ENCODE data around the gene PPARG. TPM values are rescaled to one million over a fixed set of nuclear protein-coding genes. Genes with fewer than 3 reads are reported as not detected.

Gene PPARG
- total and polyA plus RNA-seq, 10 of the 15 experiments (the other 5 are each of a cell fraction or from before 2014, with no cell fraction given) = 0.06 to 0.86 (median 0.12) TPM; not detected in 5

- no peaks in the 10 kb centered on the region for H3K9me3 ChIP-seq (replicated peaks; ENCODE audit: control insufficient read depth, insufficient read depth, low read length)
- H3K4me3 ChIP-seq = no peak overlapping the region
- H2AFZ ChIP-seq (ENCODE audit: control insufficient read depth, low read depth, low read length) = no peak overlapping the region
- BruUV-seq (replicated peaks) = no TSS peak
- FAIRE-seq (no peak), ATAC-seq (peak; percentile 23), DNase-seq (ENCODE audit: low read depth, low spot score) (no peak)
- in situ Hi-C loops (cut with MboI) = no loop called here
- no peaks in the 10 kb centered on the region for H4K20me1 ChIP-seq (ENCODE audit: control insufficient read depth, insufficient read depth)
- H3K36me3 ChIP-seq (ENCODE audit: control insufficient read depth in 2 of 2, insufficient read depth in 2 of 2, low read length in 1 of 2) = no peaks in the 10 kb centered on the region
- no peaks in the 10 kb centered on the region for H3K79me2 ChIP-seq (ENCODE audit: control insufficient read depth, insufficient read depth, low read length)
- H3K4me1 ChIP-seq (ENCODE audit: control insufficient read depth, insufficient read depth, low read length) = no peaks in the 10 kb centered on the region
- 26% methylated on average over 3 of the region's 3 CpGs for WGBS (ENCODE audit: insufficient coverage, insufficient replicate concordance, low lambda C conversion rate, missing lambda C conversion rate)
- RAD21 ChIA-PET (ENCODE audit: unreplicated experiment) = no interaction called here
- intact Hi-C loops (cut with micrococcal nuclease; ENCODE audit: unreplicated experiment) = no loop called here
- H3K27me3 ChIP-seq (replicated peaks in 1 of 2; ENCODE audit: control insufficient read depth in 2 of 2, insufficient read depth in 2 of 2, low read length in 1 of 2) = peaks cover 9 to 12% of the 10 kb centered on the region in 2 experiments
- CTCF ChIA-PET = no interaction called here
- POLR2A ChIA-PET = no interaction called here
- no peak overlapping the region for H3K27ac ChIP-seq (ENCODE audit: control insufficient read depth, insufficient read depth)
- SMC1A ChIA-PET (ENCODE audit: uncharacterized antibody, unreplicated experiment) = no interaction called here
- no peak overlapping the region for H3K9ac ChIP-seq (ENCODE audit: control insufficient read depth, insufficient read depth, low read length)
- no peak overlapping the region for H3K4me2 ChIP-seq (ENCODE audit: control insufficient read depth, insufficient read depth)
- TF ChIP-seq CBX3 (IDR thresholded peaks at IDR 0.05; ENCODE audit: borderline replicate concordance, low read depth) (no peak), NR2C2 (IDR thresholded peaks at IDR 0.05; ENCODE audit: borderline replicate concordance, control insufficient read depth, insufficient read length, low read depth) (no peak), SIN3A (IDR thresholded peaks at IDR 0.05; ENCODE audit: low read depth, low read length) (no peak), ZNF622 (IDR thresholded peaks at IDR 0.05) (no peak), GABPA (IDR thresholded peaks at IDR 0.05; ENCODE audit: low read depth) (no peak), NR2F1 (conservative IDR thresholded peaks at IDR 0.05) (no peak), BACH1 (IDR thresholded peaks at IDR 0.05; ENCODE audit: borderline replicate concordance) (no peak), FOS (IDR thresholded peaks at IDR 0.05; ENCODE audit: borderline replicate concordance, extremely low read depth, insufficient read length) (no peak), ATF3 (IDR thresholded peaks at IDR 0.05; ENCODE audit: borderline replicate concordance, extremely low read depth, low read depth, low read length) (no peak), ESRRA (IDR thresholded peaks at IDR 0.05; ENCODE audit: low read length) (no peak), WRNIP1 (IDR thresholded peaks at IDR 0.05; ENCODE audit: borderline replicate concordance, low read depth, low read length) (no peak)
- TF ChIP-seq, protein P1, sequence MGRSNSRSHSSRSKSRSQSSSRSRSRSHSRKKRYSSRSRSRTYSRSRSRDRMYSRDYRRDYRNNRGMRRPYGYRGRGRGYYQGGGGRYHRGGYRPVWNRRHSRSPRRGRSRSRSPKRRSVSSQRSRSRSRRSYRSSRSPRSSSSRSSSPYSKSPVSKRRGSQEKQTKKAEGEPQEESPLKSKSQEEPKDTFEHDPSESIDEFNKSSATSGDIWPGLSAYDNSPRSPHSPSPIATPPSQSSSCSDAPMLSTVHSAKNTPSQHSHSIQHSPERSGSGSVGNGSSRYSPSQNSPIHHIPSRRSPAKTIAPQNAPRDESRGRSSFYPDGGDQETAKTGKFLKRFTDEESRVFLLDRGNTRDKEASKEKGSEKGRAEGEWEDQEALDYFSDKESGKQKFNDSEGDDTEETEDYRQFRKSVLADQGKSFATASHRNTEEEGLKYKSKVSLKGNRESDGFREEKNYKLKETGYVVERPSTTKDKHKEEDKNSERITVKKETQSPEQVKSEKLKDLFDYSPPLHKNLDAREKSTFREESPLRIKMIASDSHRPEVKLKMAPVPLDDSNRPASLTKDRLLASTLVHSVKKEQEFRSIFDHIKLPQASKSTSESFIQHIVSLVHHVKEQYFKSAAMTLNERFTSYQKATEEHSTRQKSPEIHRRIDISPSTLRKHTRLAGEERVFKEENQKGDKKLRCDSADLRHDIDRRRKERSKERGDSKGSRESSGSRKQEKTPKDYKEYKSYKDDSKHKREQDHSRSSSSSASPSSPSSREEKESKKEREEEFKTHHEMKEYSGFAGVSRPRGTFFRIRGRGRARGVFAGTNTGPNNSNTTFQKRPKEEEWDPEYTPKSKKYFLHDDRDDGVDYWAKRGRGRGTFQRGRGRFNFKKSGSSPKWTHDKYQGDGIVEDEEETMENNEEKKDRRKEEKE (IDR thresholded peaks at IDR 0.05) = no peak
- TF ChIP-seq, protein P2, sequence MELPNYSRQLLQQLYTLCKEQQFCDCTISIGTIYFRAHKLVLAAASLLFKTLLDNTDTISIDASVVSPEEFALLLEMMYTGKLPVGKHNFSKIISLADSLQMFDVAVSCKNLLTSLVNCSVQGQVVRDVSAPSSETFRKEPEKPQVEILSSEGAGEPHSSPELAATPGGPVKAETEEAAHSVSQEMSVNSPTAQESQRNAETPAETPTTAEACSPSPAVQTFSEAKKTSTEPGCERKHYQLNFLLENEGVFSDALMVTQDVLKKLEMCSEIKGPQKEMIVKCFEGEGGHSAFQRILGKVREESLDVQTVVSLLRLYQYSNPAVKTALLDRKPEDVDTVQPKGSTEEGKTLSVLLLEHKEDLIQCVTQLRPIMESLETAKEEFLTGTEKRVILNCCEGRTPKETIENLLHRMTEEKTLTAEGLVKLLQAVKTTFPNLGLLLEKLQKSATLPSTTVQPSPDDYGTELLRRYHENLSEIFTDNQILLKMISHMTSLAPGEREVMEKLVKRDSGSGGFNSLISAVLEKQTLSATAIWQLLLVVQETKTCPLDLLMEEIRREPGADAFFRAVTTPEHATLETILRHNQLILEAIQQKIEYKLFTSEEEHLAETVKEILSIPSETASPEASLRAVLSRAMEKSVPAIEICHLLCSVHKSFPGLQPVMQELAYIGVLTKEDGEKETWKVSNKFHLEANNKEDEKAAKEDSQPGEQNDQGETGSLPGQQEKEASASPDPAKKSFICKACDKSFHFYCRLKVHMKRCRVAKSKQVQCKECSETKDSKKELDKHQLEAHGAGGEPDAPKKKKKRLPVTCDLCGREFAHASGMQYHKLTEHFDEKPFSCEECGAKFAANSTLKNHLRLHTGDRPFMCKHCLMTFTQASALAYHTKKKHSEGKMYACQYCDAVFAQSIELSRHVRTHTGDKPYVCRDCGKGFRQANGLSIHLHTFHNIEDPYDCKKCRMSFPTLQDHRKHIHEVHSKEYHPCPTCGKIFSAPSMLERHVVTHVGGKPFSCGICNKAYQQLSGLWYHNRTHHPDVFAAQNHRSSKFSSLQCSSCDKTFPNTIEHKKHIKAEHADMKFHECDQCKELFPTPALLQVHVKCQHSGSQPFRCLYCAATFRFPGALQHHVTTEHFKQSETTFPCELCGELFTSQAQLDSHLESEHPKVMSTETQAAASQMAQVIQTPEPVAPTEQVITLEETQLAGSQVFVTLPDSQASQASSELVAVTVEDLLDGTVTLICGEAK (IDR thresholded peaks at IDR 0.05; ENCODE audit: borderline replicate concordance) = no peak
- TF ChIP-seq, protein P3, sequence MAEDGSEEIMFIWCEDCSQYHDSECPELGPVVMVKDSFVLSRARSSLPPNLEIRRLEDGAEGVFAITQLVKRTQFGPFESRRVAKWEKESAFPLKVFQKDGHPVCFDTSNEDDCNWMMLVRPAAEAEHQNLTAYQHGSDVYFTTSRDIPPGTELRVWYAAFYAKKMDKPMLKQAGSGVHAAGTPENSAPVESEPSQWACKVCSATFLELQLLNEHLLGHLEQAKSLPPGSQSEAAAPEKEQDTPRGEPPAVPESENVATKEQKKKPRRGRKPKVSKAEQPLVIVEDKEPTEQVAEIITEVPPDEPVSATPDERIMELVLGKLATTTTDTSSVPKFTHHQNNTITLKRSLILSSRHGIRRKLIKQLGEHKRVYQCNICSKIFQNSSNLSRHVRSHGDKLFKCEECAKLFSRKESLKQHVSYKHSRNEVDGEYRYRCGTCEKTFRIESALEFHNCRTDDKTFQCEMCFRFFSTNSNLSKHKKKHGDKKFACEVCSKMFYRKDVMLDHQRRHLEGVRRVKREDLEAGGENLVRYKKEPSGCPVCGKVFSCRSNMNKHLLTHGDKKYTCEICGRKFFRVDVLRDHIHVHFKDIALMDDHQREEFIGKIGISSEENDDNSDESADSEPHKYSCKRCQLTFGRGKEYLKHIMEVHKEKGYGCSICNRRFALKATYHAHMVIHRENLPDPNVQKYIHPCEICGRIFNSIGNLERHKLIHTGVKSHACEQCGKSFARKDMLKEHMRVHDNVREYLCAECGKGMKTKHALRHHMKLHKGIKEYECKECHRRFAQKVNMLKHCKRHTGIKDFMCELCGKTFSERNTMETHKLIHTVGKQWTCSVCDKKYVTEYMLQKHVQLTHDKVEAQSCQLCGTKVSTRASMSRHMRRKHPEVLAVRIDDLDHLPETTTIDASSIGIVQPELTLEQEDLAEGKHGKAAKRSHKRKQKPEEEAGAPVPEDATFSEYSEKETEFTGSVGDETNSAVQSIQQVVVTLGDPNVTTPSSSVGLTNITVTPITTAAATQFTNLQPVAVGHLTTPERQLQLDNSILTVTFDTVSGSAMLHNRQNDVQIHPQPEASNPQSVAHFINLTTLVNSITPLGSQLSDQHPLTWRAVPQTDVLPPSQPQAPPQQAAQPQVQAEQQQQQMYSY (CRISPR knock-in tag; IDR thresholded peaks at IDR 0.05) = no peak
Measured at GRCh38 chr3:12289524-12289923, 654 bp downstream of the PPARG start.
